OCI-LY1 (cell line): Measurements from ENCODE around the gene TGM6.

Experiments
- H2AFZ ChIP-seq: fragments of 200-600 bp; sonication (generic), shearing (Covaris generic); 2 replicates; pipeline ENCODE4 v1.6.0; 2014; ENCODE audit warnings: antibody characterized with exemption, mild to moderate bottlenecking, low read length
- H3F3A ChIP-seq: fragments of 200-600 bp; sonication (generic), shearing (Covaris generic); 2 replicates; pipeline ENCODE4 v1.6.0; 2014; ENCODE audit warnings: mild to moderate bottlenecking, antibody characterized with exemption, low read length, moderate library complexity; ENCODE audit not compliant: insufficient read depth
- H3K27ac ChIP-seq: fragments of 200-600 bp; sonication (generic); 2 replicates; pipeline ENCODE4 v1.5.1; 2014; ENCODE audit warnings: low read length, mixed run types, mild to moderate bottlenecking, low read depth; ENCODE audit not compliant: poor library complexity, severe bottlenecking
- H3K27me3 ChIP-seq: fragments of 200-600 bp; sonication (generic); 2 replicates; pipeline ENCODE4 v1.6.0; 2014; ENCODE audit warnings: antibody characterized with exemption, mild to moderate bottlenecking, low read length, moderate library complexity; ENCODE audit not compliant: insufficient read depth
- H3K36me3 ChIP-seq: fragments of 200-600 bp; sonication (generic); 2 replicates; pipeline ENCODE4 v1.6.1; 2014; ENCODE audit warnings: mild to moderate bottlenecking, antibody characterized with exemption, low read length, moderate library complexity, mixed read lengths; ENCODE audit not compliant: insufficient read depth
- H3K4me1 ChIP-seq: fragments of 200-600 bp; sonication (generic); 2 replicates; pipeline ENCODE4 v1.5.1; 2014; ENCODE audit warnings: mild to moderate bottlenecking, low read length, moderate library complexity; ENCODE audit not compliant: insufficient read depth, severe bottlenecking
- H3K4me2 ChIP-seq: fragments of 200-600 bp; sonication (generic), shearing (Covaris generic); 2 replicates; pipeline ENCODE4 v1.6.1; 2014; ENCODE audit warnings: low read length
- H3K4me3 ChIP-seq: fragments of 200-600 bp; sonication (generic); 2 replicates; pipeline ENCODE4 v1.5.1; 2014; ENCODE audit warnings: low read length, low read depth, mild to moderate bottlenecking, mixed read lengths; ENCODE audit not compliant: poor library complexity, severe bottlenecking
- H3K79me2 ChIP-seq: fragments of 200-600 bp; shearing (Covaris generic); 2 replicates; pipeline ENCODE4 v1.6.1; 2016; ENCODE audit warnings: mixed run types, low read length, mixed read lengths; ENCODE audit not compliant: insufficient read depth
- H3K9ac ChIP-seq: fragments of 200-600 bp; sonication (generic), shearing (Covaris generic); 2 replicates; pipeline ENCODE4 v1.6.1; 2014; ENCODE audit warnings: mild to moderate bottlenecking, low read length, mixed read lengths
- H3K9me2 ChIP-seq: fragments of 200-600 bp; sonication (generic), shearing (Covaris generic); 2 replicates; pipeline ENCODE4 v1.6.1; 2014; ENCODE audit warnings: low read depth, mild to moderate bottlenecking, low read length, mixed read lengths
- H3K9me3 ChIP-seq: fragments of 200-600 bp; shearing (Covaris generic); 2 replicates; pipeline ENCODE4 v1.6.1; 2014; ENCODE audit warnings: low read length, mixed read lengths
- H4K20me1 ChIP-seq: fragments of 200-600 bp; sonication (generic), shearing (Covaris generic); 2 replicates; pipeline ENCODE4 v1.6.0; 2016; ENCODE audit warnings: mild to moderate bottlenecking, low read length; ENCODE audit not compliant: insufficient read depth
- EZH2 ChIP-seq: fragments of 200-600 bp; sonication (generic), shearing (Covaris generic); IDR thresholded peaks from 2 replicates; pipeline ENCODE4 v1.8.0; 2017; ENCODE audit warnings: borderline replicate concordance, mixed run types, mild to moderate bottlenecking, antibody characterized with exemption, low read length, moderate library complexity, mixed read lengths
- TF ChIP-seq, protein P1 (sequence below): fragments of 200-600 bp; sonication (generic), shearing (Covaris generic); IDR thresholded peaks from 2 replicates; pipeline ENCODE4 v1.5.1; 2017; ENCODE audit warnings: mild to moderate bottlenecking, antibody characterized with exemption, low read length, moderate library complexity, mixed read lengths

TGM6 gene

DNA sequence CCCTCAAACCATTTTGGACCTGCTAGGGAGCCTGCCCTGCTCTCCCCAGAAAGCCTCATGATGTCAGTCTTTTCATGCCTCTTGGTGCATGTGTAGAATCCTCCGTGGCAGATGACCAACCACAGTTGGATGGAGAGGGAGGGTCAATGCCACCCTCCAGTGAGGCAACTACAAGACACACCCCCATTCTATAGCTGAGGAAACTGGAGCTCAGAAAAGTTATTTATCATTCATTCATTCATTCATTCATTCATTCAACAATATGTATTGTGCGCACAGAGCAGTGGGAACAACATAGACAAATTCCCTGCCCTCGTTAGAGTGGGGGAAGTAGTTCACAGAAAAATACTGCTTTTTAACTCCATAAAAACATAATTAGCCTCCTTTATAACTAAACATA is 73.1 kb downstream of the TGM6 start:
- Histone ChIP-seq H4K20me1 (no peaks in the 10 kb centered on the region), H3K27me3 (no peaks in the 10 kb centered on the region), H3K9ac (no peak overlapping the region), H2AFZ (no peak overlapping the region), H3K4me3 (no peak overlapping the region), H3K4me2 (no peak overlapping the region), H3K36me3 (peaks cover 3% of the 10 kb centered on the region; the same call in 1 of the 2 replicates), H3K9me3 (no peaks in the 10 kb centered on the region), H3K27ac (no peak overlapping the region), H3F3A (peaks cover 5% of the 10 kb centered on the region; the same call in 1 of the 2 replicates), H3K4me1 (no peaks in the 10 kb centered on the region), H3K79me2 (no peaks in the 10 kb centered on the region), H3K9me2 (no peaks in the 10 kb centered on the region)
- no peak for TF ChIP-seq EZH2
- TF ChIP-seq, protein P1, sequence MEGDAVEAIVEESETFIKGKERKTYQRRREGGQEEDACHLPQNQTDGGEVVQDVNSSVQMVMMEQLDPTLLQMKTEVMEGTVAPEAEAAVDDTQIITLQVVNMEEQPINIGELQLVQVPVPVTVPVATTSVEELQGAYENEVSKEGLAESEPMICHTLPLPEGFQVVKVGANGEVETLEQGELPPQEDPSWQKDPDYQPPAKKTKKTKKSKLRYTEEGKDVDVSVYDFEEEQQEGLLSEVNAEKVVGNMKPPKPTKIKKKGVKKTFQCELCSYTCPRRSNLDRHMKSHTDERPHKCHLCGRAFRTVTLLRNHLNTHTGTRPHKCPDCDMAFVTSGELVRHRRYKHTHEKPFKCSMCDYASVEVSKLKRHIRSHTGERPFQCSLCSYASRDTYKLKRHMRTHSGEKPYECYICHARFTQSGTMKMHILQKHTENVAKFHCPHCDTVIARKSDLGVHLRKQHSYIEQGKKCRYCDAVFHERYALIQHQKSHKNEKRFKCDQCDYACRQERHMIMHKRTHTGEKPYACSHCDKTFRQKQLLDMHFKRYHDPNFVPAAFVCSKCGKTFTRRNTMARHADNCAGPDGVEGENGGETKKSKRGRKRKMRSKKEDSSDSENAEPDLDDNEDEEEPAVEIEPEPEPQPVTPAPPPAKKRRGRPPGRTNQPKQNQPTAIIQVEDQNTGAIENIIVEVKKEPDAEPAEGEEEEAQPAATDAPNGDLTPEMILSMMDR: no peak

GRCh38 chr20:2455771-2456497 is 75.2 kb downstream of the TGM6 start:
- peaks cover 25% of the 10 kb centered on the region for H3K36me3 ChIP-seq
- H2AFZ ChIP-seq: no peak overlapping the region
- H4K20me1 ChIP-seq: no peaks in the 10 kb centered on the region
- no peaks in the 10 kb centered on the region for H3K27me3 ChIP-seq
- H3K27ac ChIP-seq: no peak overlapping the region
- H3K4me3 ChIP-seq: no peak overlapping the region
- H3K4me1 ChIP-seq: no peaks in the 10 kb centered on the region
- no peaks in the 10 kb centered on the region for H3K9me2 ChIP-seq
- peaks cover 12% of the 10 kb centered on the region; the same call in 1 of the 2 replicates for H3F3A ChIP-seq
- H3K9ac ChIP-seq: no peak overlapping the region
- no peaks in the 10 kb centered on the region for H3K79me2 ChIP-seq
- H3K4me2 ChIP-seq: no peak overlapping the region
- H3K9me3 ChIP-seq: no peaks in the 10 kb centered on the region
- TF ChIP-seq EZH2: no peak
- TF ChIP-seq, protein P1: no peak

- Histone ChIP-seq H3F3A (peaks cover 12% of the 10 kb centered on the region; the same call in 1 of the 2 replicates), H3K4me2 (no peak overlapping the region), H3K9me2 (no peaks in the 10 kb centered on the region), H3K9ac (no peak overlapping the region), H3K4me1 (no peaks in the 10 kb centered on the region), H2AFZ (no peak overlapping the region), H3K9me3 (no peaks in the 10 kb centered on the region), H3K79me2 (no peaks in the 10 kb centered on the region), H3K4me3 (no peak overlapping the region), H3K27me3 (no peaks in the 10 kb centered on the region), H4K20me1 (no peaks in the 10 kb centered on the region), H3K27ac (no peak overlapping the region), H3K36me3 (peaks cover 55% of the 10 kb centered on the region)
- TF ChIP-seq EZH2: no peak
- TF ChIP-seq, protein P1: no peak
Measured at GRCh38 chr20:2458919-2459499, 78.3 kb downstream of the TGM6 start.
